Fibroblast of skin of back (primary cell): Measurements from ENCODE around the gene OR10A2. TPM values are rescaled to one million over a fixed set of nuclear protein-coding genes. Genes with fewer than 3 reads are reported as not detected.
"Not testable (repeated sequence)": the region's sequence is repeated elsewhere in the genome, so short reads cannot be mapped to it uniquely, and the experiment has no call there.

ENCODE experiments used
- DNase-seq: peaks from one replicate; pipeline ENCODE4 v3.0.0-alpha.2; 2013
- polyA plus RNA-seq, 2 experiments: library from polyadenylated mRNA; unstranded; fragments of 120-200 nt; gene quantifications; one replicate each; pipeline ENCODE4 v1.2.1, GENCODE V29; 2013; ENCODE audit not compliant: insufficient read length in 2 of 2

OR10A2 gene, protein sequence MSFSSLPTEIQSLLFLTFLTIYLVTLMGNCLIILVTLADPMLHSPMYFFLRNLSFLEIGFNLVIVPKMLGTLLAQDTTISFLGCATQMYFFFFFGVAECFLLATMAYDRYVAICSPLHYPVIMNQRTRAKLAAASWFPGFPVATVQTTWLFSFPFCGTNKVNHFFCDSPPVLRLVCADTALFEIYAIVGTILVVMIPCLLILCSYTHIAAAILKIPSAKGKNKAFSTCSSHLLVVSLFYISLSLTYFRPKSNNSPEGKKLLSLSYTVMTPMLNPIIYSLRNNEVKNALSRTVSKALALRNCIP
- not detected for polyA plus RNA-seq (2013, experiment 1 of 2; ENCODE audit: insufficient read length)
- not detected for polyA plus RNA-seq (2013, experiment 2 of 2; ENCODE audit: insufficient read length)

GRCh38 chr11:6862961-6863360 lies at the start of gene OR10A2:
Gene OR10A2 (plus strand): TSS chr11:6863057. CDS start chr11:6869755, 6,698 bp downstream.
- DNase-seq, result no peak

- DNase-seq, result no peak
These were observed 49.2 kb upstream of the OR10A2 start for GRCh38 chr11:6813656-6814055.

DNA sequence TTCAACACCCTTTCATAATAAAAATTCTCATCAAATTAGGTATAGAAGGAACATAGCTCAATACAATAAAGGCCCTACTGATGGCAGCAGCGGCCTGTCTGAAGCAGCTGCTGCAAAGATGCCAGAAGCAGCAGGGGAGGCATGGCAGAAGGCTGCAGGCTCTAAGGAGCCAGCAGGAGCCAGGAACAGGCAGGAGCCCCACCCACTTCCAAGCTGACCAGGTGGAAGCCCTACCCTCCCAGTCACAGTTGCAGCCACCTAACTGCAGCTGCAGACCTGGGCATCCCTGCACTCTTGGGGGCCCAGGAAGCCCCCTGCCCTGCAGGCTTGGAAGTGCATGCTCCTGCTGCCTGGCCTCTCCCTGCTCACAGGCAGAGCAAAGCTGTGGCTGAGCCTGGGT lies 45.2 kb upstream of the OR10A2 start:
- no peak for DNase-seq

DNA sequence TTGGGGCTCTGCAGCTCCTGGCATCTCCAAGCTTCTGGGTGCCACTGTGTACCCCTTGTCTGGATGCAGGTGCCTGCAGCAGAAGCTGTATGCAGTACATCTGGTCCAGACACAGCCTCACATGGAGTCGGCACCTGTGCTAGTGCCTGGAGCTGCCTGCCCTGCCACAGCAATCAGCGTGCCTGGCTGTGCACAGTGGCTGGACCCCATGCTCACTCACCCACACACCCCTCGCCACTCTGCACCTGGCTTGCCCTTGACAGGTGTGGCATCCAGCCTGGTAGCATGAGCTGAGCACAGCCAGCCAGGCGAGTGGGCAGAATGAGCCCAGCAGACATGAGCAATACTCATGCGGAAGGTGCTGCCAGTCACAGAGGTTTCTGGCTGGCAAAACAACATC lies 43.9 kb upstream of the OR10A2 start:
- DNase-seq, result no peak

DNA sequence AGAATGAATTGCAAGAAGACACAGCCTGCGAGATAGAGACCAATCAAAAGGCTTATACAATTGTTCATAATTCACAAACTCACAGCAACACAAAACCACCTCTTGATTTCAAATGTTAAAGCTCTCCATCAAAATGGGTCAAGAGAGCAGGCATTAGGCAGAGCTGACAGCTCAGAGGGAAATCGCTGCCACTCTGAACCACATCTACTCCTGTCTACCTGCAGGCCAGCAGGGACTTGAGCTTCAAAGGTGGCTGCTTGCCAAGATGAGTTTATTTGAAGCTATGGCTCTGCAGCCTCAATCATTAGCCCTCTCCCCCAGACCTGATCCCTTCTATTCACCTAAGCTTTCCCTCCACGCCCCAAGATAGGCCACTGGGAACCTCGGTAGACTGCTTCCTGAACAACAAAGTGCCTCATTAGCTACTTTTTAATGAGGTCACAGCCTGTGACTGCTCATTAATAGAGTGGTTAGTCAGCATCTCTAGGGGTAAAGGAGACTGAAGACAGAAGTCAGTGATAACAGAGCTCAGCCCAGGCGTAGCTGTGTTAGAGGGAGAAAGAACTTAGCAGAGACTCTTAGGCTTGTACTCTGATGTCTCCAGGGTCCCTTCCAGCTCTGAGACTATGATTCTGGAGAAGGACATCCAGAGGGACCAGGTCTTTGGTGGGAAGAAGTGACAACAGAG lies 38.6 kb upstream of the OR10A2 start:
- DNase-seq, result no peak

DNA sequence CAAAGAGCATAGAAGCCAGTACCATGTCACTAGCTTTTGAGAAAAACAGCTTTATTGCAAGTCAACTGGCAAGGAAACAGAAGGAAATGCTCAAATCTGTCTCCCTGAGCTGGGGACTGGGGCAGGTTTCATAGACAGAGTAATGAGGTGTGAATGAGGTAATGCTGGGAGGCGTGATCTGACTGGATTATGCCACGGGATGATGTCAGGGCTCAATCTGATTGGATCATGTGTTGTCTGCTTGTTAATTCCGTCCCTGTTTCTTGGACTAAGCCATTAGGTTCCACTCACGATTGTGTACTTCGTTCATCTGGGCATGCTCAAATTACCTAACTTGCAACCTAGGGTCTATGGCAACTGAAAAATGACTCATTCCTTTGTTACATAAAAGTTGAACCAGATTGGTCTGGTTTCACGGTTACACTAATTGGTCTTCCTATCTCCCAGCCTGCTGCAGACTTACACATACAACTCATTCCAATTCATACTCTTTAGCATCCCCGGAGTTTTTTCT lies 37.6 kb upstream of the OR10A2 start:
- no peak for DNase-seq

- DNase-seq, result no peak
These were observed 34.8 kb upstream of the OR10A2 start for GRCh38 chr11:6828103-6828502.

DNA sequence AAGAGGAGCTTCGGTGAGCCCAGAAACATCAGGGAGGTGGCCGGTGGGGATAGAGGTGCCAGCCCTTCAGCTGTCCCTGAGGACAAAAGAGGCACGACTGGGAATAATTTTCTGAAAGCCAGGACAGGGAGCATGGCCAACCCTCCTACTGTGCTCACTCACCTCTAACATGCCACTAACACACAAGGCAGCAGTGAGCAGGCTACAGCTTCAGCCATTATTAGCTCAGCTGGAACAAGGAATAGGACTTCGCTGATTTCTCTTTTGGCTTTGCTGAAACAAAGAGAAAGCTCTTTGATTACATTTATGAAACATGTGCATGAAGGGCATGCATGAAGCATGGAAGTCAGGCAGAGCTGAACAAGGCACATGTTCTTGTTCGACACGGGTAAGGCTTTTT lies 29.5 kb upstream of the OR10A2 start:
- DNase-seq, result no peak

DNA sequence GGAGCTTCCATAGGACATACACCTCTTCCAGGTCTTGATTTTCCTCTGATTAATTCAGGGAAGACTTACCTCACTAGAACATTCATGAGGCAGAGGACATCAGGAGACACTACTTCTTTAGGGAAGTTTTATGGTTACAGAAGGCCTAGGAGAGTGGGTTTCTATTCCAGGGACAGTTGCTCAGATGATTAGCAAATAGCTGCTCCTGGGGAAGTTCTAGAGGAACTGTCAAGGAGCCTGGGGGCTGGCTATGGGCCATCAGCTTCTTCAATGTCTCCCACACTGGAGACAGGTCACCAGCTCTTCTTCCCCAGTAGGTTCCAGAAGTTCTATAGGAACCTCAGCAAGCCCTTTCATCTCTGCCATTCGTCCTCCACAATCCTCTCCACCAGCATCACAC lies 28.8 kb upstream of the OR10A2 start:
- DNase-seq, result no peak

GRCh38 chr11:6841694-6842093 lies 21.2 kb upstream of the OR10A2 start:
- DNase-seq, result no peak

GRCh38 chr11:6843670-6844069 lies 19.2 kb upstream of the OR10A2 start:
- no peak for DNase-seq

DNA sequence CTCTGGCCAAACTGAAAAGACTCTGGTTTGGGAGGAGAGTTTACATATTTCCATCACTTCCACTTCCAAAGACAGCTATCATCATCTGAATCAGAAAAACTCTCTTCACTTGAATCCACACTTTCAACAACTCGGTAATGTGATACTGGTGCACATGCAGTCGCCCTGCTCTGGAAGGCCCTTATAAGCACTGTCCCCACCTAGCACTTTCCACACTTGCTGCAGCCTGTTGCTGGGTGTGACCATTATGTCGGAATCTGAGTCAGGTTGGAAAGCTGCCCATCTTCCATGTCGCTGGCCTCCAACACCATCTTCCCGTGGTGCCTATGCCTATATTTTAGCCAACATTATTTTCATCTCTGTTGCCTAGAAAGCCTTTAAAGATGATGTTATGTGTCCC lies 18.5 kb upstream of the OR10A2 start:
- no peak for DNase-seq

GRCh38 chr11:6845383-6845782 lies 17.5 kb upstream of the OR10A2 start, which contains the start of gene OR10A5:
Gene OR10A5 (plus strand): TSS chr11:6845683. CDS start chr11:6845683, 0 bp downstream.
- no peak for DNase-seq

DNA sequence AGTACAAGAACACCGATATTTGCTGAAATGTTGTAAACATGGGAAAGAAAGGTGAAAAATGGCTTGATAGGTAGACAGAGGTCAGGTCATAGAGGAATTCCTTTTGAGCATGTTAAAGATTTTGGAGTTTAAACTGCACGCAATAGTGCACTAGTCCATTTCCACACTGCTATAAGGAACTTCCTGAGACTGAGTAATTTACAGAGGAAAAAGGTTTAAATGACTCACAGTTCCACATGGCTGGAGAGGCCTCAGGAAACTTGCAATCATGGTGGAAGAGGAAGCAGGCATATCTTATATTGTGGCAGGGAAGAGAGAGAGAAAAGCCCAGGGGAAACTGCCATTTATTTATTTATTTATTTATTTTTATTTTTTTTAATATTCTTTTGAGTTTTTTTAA lies 12.3 kb upstream of the OR10A2 start:
- no peak for DNase-seq

DNA sequence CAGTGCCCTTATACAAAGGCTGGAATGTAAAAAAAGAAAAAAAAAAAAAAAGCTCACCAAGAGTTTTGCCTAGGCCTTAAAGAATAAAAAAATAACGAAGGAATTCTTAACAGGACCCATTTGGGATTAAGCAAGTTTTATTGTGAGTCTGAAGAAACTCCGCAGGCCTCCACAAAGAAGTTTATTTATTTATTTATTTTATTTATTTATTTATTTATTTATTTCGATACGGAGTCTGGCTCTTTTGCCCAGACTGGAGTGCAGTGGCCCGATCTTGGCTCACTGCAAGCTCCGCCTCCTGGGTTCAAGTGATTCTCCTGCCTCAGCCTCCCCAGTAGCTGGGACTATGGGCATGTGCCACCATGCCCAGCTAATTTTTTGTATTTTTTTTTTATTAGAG lies 8.1 kb upstream of the OR10A2 start:
- not testable (repeated sequence) for DNase-seq

DNA sequence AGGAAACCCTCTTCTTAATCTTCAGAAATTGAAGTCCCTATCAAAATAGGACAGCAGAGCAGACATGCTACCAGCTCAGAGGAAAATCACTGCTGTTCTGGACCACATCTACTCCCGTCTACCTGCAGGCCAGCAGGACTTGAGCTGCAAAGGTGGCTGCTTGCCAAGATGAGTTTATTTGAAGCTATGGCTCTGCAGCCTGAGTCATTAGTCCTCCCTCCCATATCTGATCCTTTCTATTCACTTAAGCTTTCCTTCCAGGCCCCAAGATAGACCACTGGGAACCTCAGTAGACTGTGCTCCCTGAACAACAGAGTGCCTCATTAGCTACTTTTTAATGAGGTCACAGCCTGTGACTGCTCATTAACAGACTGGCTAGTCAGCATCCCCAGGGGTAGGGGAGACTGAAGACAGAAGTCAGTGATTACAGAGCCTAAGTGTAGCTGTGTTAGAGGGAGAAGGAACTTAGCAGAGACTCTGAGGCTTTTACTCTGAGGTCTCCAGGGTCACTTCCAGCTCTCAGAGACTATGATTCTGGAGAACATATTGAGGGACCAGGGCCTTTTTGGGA lies 6.8 kb upstream of the OR10A2 start:
- no peak for DNase-seq

GRCh38 chr11:6856871-6857270 lies 6.0 kb upstream of the OR10A2 start:
- DNase-seq, result no peak

GRCh38 chr11:6864438-6864837 lies 1.6 kb downstream of the OR10A2 start:
- DNase-seq, result peak; percentile 21

GRCh38 chr11:6871278-6871677 lies 8.4 kb downstream of the OR10A2 start:
- DNase-seq, result no peak

DNA sequence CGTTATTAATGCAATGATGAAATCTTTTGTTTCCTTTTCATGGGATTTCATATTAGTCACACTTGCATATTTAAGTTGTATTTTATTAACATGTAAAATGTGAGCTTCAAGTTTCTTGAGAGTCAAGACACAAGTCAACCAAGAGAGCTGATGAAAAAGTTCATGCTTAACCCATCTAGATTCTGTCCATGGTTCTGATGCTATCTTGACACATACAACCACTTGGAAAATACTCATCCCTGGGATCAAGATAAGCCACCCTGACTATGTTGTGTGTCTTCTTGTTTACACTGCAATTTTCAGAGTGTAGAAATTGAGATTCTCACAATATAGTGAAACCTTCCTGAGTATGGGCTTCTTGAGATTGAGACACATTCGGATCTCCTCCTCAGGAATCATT lies 12.9 kb downstream of the OR10A2 start:
- no peak for DNase-seq

DNA sequence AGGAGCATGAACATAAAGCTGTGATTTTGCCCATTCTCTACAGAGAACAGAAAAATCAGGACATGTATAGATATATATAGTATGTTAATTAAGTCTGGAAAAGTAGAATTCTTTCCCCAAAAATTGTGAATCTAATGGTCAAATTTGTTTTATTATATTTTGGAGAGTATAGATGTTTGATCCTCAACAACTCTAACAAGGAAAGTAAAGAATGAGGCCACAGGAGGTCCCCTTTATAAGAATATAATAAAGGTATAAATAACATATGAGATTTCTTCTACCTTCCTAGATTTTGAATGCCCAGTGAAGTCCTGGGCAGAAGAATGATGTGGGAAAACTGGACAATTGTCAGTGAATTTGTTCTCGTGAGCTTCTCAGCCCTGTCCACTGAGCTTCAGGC lies 13.5 kb downstream of the OR10A2 start, which contains the start of gene OR10A4:
Gene OR10A4, plus strand, starts transcription at position 301 of the 400 bp plus-strand sequence. Its CDS starts 23 bp downstream, at position 324.
- no peak for DNase-seq

DNA sequence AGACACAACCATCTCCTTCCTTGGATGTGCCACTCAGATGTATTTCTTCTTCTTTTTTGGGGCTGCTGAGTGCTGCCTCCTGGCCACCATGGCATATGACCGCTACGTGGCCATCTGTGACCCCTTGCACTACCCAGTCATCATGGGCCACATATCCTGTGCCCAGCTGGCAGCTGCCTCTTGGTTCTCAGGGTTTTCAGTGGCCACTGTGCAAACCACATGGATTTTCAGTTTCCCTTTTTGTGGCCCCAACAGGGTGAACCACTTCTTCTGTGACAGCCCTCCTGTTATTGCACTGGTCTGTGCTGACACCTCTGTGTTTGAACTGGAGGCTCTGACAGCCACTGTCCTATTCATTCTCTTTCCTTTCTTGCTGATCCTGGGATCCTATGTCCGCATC lies 14.1 kb downstream of the OR10A2 start:
- no peak for DNase-seq

DNA sequence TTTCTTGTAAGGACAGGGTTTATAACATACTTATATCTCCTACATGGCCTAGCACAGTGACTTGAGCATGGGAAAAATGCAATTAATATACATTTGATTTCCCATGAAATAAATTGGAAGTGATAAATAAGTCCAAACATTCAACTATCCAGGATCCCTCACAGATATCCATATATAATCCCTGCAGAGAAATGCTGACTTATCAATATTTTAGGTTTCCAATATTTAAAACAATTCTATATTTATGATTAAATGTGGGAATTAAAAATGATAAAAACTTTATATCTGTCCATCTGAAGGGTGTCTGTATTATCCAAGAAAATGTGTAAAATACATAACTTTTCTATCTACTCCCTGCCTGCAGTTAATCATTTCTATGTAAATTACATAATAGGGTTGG lies 19.9 kb downstream of the OR10A2 start:
- no peak for DNase-seq
